H4 (cell line): Measurements from ENCODE around the gene GCSH. TPM values are rescaled to one million over a fixed set of nuclear protein-coding genes. Genes with fewer than 3 reads are reported as not detected.
"Not testable (repeated sequence)": the region's sequence is repeated elsewhere in the genome, so short reads cannot be mapped to it uniquely, and the experiment has no call there.

Experiments
- DNase-seq: peaks from one replicate; pipeline ENCODE4 v3.0.0-alpha.2; 2015; ENCODE audit warnings: low spot score
- total RNA-seq: library from RNA; depleted of rRNA; stranded (reverse); fragments of >200 nt; shearing (Covaris generic); gene quantifications from 2 replicates; pipeline ENCODE4 v1.2.3, GENCODE V29; 2014; rRNA removed

The GCSH gene
- total RNA-seq = 38.5 and 50.2 TPM in 2 replicates

DNA sequence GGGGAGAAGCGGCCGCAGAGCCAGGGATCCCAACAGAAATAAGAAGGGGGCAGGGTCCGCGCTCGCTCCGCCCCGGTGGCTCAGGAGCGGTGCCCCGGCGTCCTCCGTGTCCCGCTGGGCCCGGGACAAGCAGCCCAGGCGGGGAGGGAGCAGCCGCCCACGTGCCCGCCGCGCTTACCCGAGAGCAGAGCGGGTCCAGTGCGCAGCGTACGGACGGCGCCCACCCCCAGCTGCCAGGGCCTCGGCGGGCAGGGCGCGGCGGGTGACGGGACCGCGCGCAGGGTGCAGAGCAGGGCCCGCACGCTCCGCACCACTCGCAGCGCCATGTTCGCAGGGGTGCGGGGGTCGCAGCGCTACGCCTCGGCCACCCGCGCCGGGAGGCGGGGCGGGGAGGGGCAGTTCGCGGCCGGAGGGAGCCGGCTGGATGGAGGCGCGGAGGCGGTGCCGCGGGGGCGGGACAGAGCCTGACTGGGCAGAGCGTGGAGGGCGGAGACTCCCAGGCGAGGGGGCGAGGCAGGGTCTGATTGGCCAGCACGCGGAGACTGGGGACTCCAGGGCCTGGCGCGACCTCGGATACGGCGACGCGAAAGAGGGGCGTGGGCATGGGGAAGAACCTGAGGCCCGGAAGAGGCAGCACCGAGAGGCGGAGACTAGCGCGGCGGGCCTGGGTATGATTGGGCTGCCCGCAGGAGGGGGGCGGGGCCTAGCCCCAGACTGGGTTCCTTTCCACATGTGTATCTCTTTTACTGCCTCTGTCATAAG lies at the start of gene GCSH:
TSS of gene GCSH (minus strand) at position 443 of the 762 bp plus-strand sequence. CDS start at position 326, 117 bp downstream.
- DNase-seq = peak; percentile 99

DNA sequence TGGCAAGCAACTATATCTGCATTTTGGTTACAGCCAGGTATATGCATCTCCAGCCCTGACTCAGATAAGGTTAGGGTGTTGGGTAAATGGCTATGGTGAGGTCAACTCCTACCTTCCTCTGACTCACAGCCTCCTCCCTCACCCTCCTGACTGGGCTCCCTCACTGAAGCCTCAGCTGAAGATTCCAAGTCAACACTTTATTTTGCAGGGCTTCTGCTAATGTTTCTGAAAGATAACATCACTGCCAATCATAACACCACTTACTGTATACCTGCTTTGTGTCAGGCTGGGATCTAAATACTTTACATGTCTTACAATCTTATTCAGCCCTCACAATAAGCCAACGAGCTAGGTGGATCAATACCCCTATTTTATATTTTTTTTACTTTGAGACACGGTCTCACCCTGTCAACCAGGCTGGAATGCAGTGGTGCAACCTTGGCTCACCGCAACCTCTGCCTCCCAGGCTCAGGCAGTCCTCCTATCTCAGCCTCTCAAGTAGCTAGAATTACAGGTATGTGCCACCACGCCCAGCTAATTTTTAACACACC lies 47.8 kb upstream of the GCSH start:
- DNase-seq = no peak

DNA sequence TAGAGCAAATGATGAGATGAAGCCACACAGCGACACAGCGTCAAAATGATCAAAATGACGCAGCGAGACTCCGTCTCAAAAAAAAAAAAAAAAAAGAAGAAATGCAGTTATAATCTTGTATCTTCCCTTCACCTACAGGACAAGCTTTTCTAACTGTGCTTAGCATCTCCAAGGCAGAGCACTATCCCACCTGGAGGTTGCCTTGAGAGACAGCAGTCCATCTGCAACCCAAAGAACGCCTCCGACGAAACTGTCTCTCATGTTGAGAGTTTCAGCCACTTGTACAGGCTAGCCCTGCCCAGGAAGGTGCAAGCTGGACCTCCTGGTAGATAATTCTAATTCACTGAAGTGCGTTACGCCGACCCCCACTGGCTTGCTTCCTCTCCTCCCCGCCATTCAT lies 46.7 kb upstream of the GCSH start:
- DNase-seq = no peak

DNA sequence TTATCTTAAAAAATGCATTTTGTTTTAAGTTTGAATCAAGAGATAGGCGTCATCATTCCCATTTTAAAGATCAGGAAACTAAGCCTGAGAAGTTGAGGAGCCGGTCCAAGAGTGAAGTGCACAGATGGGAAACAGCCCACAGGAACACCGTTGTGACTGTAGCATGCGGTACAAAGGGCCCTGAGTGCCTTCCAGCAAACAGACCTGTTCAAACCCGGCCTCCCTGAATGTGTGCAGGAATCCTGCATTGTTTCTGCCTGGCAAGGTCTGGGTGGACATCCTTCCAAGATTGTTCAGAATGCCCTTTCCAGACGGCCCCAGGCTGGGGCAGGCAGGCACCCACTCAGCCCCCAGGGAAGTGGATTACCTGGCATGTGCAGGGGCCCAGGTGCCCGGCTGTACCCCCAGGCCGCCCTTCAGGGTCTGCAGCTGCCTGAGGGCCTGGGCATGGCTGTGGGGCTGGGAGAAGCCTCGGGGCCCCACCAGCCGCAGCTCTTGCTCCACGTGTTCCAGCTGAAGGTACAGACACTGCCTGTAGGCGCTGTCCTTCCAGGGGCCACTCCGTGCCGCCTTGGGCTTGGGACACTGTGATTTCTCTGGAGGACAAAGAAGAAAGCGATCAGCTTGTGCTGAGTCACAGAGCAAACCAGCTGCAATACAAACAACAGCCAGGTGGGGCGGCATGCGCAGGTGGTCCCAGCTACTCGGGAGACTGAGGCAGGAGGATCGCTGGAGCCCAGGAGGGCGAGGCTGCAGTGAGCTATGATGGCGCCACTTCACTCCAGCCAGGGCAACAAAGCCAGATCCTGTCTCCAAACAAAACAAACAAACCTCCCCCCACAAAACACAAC lies 45.0 kb upstream of the GCSH start:
- no peak for DNase-seq

DNA sequence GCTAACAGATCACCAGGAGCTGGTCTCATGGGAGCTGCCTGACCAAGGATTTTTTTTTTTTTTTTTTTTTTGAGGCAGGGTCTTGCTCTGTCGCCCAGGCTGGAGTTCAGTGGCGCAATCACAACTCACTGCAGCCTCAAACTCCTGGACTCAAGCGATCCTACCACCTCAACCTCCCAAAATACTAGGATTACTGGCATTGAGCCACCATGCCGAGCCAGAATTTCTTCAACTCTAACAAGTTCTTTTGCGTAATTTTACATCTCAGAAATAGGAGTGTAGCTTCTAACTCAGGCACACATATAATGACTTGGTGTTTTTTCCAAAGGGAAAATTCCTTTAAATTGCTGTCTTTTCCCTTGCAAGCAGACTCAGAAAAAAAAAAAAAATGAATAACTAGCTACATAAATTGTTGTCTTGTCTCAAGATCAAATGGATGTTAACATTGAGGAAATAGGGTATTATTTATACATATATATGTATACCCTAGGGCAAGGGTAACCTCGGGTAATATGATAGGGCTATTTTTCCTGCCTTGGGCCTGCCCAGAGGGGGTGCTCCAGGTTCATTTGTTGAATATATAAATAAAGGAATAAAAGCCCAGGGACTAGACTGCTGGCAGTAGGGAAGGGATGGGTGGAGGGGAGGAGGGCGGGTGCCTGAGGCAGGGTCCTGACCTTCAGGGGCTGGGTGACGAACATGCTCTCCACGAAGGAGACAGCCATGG lies 42.8 kb upstream of the GCSH start:
- no peak for DNase-seq

DNA sequence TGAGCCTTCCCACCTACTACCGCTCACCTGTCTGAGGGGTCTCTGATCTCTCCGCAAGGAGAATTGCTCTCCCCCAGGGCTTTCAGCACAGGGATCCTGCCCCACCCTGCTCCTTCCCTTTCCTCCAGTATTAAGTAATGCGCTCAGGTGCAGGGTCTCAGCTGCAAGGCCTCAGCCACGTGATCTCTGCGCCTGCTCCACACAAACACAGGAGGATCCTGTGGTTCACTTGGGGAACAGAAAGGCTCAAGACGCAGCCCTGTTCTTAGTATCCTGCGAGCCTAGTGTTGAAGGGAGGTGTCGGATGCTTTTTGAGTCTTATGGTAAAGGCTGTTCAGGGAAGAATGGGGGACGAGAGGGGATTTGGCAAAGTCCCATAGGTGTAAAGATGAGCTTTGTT lies 41.6 kb upstream of the GCSH start:
- DNase-seq = no peak

DNA sequence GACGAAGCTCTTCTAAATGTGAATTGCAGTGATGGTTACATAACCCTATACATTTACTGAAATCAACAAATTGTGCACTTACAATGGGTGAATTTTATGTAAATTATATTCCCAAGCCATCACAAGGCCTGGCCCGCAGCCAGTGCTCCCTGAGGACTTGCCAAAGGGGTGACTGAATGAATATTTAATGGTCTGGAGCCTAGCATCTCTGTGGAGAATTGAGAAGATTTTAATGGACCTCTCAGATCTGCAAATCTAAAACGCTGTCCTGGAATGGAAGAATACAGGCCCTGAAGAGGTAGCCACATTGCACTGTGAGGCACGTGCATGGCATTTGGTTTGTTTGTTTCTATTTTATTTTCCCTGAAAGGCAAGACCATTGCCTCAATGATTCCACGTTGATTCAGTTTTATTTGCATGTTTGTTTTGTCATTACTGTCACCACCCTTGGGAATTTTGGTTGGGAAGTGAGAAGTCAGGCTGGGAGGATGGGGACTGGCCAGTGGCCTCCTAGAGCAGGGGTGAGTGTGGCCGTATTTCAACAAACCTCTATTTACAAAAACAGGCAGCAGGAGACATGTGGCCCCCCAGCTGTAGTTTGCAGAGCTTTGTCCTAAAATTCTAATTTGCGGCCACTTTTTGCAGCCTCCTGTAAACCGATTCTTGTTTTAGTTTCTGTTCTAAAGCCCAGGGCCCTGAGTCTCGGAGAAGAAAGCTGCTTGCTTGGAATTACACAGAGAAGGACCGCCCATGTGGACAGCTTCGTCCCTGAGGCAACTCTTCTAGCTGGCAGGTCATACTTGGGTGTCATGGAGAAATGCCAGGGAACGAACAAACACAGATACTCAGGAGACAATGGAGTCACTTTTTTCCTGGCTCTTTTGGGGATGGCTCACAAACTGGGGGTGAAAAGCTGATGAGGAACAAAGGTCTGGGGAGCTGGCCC lies 40.5 kb upstream of the GCSH start:
- peak; percentile 56 for DNase-seq

DNA sequence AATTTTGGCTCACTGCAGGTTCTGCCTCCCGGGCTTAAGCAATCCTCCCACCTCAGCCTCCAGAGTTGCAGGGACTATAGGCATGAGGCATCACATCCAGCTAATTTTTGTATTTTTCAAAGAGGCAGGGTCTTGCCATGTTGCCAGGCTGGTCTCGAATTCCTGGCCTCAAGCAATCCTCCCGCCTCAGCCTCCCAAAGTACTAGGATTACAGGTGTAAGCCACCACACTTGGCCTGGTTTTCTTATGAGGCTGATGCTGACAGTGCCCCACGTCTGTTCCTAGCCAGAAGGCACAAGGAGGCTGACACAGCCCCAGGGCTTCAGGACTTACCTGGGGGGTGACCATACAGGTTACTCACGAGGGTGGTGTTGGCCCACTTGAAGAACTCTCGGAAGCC lies 33.9 kb upstream of the GCSH start:
- DNase-seq = no peak

DNA sequence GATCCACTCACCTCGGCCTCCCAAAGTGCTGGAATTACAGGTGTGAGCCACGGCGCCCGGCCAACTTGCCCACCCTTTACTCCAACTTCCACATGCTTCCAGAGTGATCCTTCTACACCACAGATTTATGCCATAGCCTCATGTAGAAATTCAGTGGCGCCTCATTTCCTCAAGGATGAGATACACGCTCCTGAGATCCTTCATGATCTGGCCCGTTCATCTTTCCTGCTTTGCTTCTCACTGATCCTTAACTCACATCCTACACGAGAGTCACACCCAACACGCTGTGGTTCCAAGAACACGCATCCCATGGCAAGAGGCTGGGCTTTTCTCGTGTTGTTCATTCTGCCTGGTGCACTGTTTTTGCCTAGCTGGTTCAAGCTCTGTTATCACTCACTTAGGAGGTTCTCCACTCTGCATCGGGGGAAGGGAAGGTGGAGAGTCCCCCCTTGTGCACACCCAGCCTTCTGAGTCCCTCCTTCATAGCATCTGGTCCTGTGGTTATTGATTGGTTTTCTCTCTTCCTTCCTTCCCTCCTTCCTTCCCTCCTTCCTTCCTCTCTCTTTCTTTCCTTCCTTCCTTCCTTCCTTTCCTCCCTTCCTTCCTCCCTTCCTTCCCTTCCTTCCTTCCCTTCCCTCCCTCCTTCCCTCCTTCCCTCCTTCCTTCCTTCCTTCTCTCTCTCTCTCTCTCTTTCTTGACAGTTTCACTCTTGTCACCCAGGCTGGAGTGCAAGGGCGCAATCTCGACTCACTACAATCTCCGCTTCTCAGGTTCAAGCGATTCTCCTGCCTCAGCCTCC lies 32.7 kb upstream of the GCSH start:
- DNase-seq = no peak

DNA sequence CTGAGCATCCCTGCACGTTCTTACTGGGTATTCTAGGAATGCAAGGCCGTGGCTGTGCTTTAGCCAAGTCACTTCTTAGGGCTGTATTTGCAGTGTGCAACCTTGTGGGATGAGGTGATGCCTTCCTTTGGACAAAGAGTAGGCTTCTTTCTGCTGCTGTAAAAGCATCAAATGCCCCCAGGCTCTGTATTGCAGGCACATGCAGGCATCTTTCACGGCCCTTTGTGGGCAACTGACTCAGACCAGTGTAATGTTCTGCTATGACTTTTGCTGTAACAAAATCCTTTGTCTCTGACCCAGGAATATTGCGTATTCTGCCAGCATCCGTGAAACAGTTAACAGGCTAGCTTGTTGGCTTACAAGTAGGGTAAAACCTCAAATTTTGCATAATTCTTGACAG lies 30.9 kb upstream of the GCSH start:
- peak; percentile 59 for DNase-seq

DNA sequence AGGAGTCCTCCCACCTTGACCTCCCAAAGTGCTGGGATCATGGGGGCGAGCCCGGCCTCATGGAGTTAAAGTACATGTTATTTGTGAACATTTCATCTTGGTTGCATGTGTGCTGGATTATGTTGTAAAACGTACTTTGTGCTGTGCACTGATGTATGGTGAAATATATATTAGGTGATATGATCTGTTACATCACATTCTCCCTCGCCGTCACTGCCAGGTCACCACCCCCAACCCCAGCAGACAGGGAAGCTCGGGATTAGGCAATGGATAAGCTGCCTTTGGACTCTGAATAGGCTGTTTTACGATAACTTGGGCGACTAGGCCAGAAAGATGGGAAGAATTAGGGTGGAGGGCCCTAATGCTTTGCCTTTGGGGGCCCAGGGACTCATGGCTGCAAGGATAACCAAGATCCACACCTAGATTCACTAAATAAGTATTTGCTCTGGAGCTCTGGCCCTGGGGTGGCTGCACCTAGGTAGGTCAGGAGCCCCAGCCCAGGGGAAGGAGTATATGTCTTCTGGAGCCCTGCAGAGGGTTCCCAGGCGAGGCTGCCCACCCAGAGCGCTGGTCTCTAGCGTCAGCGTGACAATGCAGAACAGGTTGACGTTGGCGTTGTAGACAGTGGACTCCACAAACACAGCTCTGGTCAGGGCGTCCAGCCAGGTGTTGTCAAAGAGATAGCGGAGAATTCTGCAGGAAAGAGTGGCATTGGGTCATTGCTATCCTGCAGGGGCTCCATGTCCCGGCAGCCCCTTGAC lies 27.1 kb upstream of the GCSH start:
- no peak for DNase-seq

DNA sequence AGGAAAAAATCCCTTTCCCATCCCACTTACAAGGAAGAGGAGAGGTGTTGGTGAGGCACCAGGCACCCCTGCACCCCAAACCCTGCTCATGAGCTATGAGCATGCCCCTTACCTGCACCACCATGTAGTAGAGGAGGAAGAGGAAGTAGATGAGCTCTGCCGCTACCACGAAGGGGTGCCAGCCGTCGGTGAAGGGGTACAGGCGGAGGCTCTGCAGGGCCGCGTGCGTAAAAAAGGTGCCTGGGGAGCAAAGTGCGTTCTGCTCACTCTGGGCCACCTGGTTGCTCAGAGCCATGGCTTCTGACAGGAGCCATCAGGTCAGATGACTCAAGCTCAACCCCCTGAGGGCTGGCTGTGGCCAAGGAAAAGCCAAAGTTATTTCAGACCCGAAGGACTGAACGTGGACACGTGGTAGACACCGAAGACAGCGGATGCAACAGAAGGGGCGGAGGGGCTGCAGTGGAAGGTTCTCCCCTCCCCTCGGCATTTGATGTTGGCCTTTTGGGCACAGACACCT lies 25.3 kb upstream of the GCSH start:
- no peak for DNase-seq

DNA sequence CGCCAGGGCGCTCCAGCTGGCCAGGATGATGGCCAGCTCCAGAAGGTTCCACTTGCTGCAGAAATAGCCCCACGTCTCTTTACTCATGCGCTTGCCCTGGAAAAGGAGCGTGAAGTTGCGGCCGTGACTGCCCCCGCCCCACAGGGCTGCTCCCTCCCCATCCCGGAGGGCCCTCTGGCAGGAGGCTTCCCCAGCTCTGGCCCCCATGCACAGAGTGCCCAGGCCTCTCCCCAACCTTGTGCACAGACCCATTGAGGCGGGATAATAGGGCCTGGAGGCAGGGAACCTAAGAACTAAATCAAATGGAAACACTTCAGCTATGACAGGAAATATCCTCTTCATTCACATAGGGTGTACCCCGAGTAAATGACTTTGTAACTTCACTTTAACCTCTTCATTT lies 21.2 kb upstream of the GCSH start:
- DNase-seq = no peak

DNA sequence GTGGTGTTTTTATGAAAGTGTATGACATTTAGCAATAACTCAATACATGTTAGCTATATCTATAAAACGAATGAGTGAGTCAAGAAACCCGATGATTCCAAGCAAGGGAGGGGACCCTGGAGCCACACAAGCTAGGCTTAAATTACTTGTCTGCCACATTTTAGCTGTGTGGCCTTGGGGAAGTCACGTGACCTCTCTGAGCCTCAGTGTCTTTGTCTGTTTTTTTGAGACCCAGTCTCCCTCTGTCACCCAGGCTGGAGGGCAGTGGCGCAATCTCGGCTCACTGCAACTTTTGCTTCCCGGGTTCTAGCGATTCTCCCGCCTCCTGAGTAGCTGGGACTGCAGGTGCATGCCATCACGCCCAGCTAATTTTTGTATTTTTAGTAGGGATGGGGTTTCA lies 20.1 kb upstream of the GCSH start:
- no peak for DNase-seq

DNA sequence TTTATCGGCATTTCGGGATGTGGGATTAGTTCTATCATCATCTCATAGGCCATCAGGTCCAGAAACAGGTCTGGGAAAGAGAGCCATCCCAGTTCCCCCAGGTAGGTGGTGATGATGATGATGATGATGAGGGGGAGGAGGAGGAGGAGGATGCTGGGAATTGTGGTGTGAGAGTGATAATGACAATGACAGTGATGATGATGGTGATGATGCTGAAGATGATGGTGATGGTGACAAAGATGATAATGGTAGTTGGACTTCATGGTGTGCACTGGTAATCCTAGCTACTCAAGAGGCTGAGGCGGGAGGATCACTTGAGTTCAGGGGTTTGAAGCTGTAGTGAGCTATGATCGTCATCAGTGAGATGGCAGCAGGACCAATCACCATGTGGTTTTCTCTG lies 16.3 kb upstream of the GCSH start:
- DNase-seq = no peak

DNA sequence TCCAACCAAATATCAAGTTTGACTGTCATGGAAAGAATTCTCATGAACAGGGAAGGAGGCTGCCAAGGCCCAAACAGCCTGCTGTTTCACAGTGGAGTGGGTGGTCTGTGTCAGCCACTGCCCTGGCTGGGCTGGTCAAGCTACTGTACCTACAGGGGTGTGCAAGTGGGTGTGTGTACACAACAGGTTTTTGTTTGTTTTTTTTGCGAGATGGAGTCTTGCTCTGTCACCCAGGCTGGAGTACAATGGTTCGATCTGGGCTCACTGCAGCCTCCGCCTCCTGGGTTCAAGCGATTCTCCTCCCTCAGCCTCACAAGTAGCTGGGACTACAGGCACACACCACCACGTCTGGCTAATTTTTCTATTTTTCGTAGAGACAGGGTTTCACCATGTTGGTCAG lies 13.1 kb upstream of the GCSH start:
- DNase-seq = not testable (repeated sequence)

DNA sequence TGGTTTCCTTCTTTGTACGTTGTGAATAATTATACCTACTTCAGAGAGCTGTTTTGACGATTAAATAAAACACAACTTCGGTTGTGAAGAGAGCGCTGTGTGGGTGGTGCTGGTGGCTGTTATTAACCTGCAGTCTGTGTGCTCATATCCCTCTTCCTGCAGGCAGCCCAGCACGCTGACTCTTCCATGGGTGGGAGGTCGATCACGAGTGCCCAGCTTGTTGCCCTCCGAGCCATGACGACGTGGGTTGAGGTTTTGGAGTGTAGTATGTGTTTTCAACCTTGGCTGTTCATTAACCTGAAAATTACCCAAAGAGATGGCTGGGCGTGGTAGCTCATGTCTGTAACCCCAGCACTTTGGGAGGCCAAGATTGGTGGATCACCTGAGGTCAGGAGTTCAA lies 11.3 kb upstream of the GCSH start:
- no peak for DNase-seq

DNA sequence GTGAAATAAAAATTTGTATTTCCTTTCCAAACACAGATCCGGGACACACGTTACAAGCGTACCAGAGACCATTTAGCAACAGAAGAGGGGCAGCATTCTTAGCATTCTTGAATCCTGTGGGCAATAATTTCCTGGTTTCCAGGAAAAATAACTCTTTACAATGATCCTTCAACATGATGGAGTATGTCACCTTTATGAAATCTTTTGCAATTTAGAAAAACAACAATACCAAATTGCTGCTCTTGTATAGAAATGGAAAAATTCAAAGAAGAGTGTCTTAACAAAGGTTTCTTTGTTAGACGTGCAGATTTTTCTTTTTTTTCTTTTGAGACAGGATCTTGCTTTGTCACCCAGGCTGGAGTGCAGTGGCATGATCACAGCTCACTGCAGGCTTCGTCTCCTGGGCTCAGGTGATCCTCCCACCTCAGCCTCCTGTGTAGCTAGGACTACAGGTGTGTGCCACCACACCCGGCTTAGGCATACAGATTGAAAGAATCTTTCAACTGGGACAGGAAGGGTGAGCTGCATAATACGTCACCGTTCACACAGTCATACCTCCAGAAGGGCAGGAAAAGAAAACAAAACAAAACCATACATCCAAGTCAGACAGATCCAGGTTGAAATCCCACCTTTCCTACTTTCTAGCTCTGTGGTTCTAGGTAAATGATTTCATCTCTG lies 10.8 kb upstream of the GCSH start:
- no peak for DNase-seq

DNA sequence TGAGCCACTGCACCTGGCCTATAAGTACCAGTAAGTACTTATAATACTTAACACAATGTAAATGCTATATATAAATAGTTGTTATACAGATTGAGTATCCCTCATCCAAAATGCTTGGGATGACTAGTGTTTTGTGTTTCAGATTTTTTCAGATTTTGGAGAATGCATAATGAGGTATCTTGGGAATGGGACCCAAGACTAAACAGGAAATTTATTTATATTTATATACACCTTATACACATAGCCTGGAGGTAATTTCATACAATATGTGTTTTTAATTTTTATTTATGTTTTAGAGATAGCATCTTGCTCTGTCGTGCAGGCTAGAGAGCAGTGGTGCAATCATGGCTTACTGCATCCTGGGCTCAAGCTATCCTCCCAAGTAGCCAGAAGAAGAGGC lies 9.8 kb upstream of the GCSH start:
- no peak for DNase-seq
